Measurements from ENCODE around the gene RET.

The RET gene

DNA sequence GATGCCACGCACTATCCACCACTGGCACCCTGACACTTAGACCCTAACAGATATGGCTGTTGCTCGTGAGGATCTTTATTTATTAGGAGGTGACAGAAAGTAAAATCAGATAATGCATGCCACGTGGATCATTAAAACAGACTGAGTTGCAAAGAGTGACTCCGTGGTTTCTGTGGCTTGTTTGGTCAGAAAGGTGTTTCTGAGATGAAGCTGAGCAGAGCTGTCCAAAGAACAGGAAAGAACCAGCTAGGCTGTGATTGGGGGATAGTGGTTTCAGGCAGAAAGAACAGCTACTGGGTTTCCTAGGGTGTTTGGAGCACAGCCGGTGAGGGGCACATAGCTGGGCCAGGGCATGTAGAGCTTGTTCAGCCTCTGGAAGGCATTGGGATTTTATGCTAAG lies 95.8 kb downstream of the RET start:
- no peak for DNase-seq (ENCODE audit: low read depth)

DNA sequence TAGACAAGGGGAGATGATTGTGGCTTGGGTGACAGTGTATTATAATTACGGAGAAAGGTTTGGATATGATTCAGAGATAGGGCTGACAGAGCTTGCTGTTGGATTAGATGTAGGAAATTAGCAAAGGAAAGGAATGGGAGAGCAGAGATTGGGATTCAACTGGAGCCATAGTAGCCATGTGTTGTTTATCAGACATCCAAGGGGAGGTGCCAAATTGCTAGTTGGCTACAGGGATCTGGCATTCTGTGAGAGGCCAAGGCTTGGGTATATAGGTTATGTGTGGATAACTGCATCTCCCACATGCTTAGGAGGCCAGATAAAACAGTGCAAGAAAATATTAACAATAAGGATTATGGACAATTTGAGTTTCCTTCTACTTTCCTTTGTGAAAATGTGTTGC lies 96.3 kb downstream of the RET start:
- DNase-seq (ENCODE audit: low read depth) = no peak

DNA sequence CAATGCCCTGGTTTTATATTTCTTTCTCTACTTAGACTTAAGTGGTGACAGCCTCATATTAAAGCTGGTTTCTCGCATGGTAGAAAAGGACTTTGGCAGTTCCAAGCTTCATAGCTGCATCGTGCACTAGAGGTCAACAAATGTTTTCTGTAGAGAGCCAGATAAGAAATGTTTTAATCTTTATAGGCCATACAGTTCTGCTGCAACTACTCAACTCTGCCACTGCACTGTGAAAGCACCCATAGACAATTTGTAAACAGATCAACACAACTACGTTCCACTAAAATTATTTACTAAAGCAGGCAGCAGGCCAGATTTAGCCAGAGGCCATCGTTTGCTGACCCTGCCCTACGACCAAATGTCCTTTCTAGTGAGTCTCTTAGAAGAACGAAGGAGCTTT lies 98.1 kb downstream of the RET start:
- no peak for DNase-seq (ENCODE audit: low read depth)

DNA sequence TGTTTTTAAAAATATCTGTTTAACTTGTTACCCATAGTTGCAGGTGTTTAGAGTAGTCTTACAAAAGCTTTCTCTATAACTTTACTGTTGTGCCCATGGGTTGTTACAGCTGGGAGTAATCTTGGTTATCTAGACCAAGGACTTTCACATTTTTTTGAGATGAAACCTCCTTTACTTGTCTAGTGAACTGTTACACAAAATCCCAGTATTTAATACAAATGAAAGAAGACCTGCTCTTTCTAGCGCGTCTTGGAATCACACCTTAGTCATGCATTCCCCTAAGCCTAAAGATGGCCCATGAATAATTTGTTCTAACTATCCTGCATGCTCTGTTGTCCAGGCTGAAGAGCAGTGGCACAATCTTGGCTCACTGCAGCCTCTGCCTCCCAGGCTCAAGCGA lies 99.4 kb downstream of the RET start:
- no peak for DNase-seq (ENCODE audit: low read depth)

DNA sequence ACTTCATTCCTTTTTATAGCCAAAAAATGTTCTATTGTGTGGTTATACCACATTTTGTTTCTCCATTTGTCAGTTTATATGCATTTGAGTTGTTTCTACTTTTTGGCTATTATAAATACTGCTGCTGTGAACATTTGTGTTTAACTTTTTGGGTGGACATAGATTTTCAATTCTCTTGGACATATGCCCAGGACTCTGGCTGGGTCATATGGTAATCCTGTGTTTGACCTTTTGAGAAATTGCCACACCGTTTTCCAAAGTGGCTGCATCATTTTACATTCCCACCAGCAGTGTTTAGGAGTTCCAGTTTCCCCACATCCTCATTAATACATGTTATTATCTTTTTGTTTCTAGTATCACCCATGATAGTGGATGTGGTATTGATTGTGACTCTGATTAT lies 100.7 kb downstream of the RET start:
- DNase-seq (ENCODE audit: low read depth) = no peak
